HL-60 (cell line): ENCODE measurements around the gene ZNF518A.

ENCODE experiments used
- DNase-seq, 2 experiments: peaks; one replicate each; pipeline ENCODE4 v3.0.0-alpha.2; 2010 to 2020; ENCODE audit warnings: low read depth in 1 of 2, low spot score in 1 of 2
- H3K27ac ChIP-seq: fragments of 250-450 bp; sonication (Bioruptor Pico); replicated peaks from 2 replicates; pipeline ENCODE4 v1.5.1; 2020; ENCODE audit warnings: mild to moderate bottlenecking, moderate library complexity
- H3K27me3 ChIP-seq: fragments of 250-450 bp; sonication (Bioruptor Pico); 2 replicates; pipeline ENCODE4 v1.5.1; 2021; ENCODE audit warnings: mild to moderate bottlenecking, moderate library complexity; ENCODE audit not compliant: insufficient read depth, poor library complexity, severe bottlenecking
- H3K4me3 ChIP-seq: replicated peaks from 2 replicates; pipeline ENCODE4 v1.5.1; 2011; ENCODE audit warnings: mild to moderate bottlenecking, control low read depth, low read length; ENCODE audit not compliant: insufficient read depth
- CTCF ChIP-seq: IDR thresholded peaks from one replicate; pipeline ENCODE4 v1.5.1; 2011; ENCODE audit warnings: low read length, control low read depth, inconsistent platforms; ENCODE audit not compliant: insufficient read depth
- GABPA ChIP-seq: IDR thresholded peaks from 2 replicates; pipeline ENCODE4 v1.6.1; 2012; ENCODE audit warnings: low read depth

Gene ZNF518A

GRCh38 chr10:96212911-96213310 lies 82.8 kb downstream of the ZNF518A start:
- H3K4me3 ChIP-seq, result no peak overlapping the region
- H3K27ac ChIP-seq, result no peak overlapping the region
- TF ChIP-seq CTCF (no peak), GABPA (no peak)
- no peaks in the 10 kb centered on the region for H3K27me3 ChIP-seq
- no peak for DNase-seq
